ENCODE measurements around the gene PRELID3B.

PRELID3B gene

GRCh38 chr20:59005523-59006166, 36.9 kb downstream of the PRELID3B start:
- no peak for DNase-seq
- H3K36me3 ChIP-seq, result no peaks in the 10 kb centered on the region
- no peak overlapping the region for H3K27ac ChIP-seq
- H3K27me3 ChIP-seq (ENCODE audit: insufficient read depth, low read depth, severe bottlenecking), result no peaks in the 10 kb centered on the region
- H3K4me3 ChIP-seq (ENCODE audit: low read depth, low read length), result no peak overlapping the region
- no peak for TF ChIP-seq CTCF (IDR thresholded peaks at IDR 0.05; ENCODE audit: low read depth, low read length)
- no peaks in the 10 kb centered on the region for H3K9me3 ChIP-seq (ENCODE audit: severe bottlenecking)

- Histone ChIP-seq H3K36me3 (no peaks in the 10 kb centered on the region), H3K27me3 (ENCODE audit: insufficient read depth, low read depth, severe bottlenecking) (no peaks in the 10 kb centered on the region), H3K27ac (no peak overlapping the region), H3K4me3 (ENCODE audit: low read depth, low read length) (no peak overlapping the region), H3K9me3 (ENCODE audit: severe bottlenecking) (no peaks in the 10 kb centered on the region)
- DNase-seq, result no peak
- no peak for TF ChIP-seq CTCF (IDR thresholded peaks at IDR 0.05; ENCODE audit: low read depth, low read length)
These were observed 37.6 kb downstream of the PRELID3B start for GRCh38 chr20:59004763-59005522.

GRCh38 chr20:59004493-59004762, 38.2 kb downstream of the PRELID3B start:
- H3K36me3 ChIP-seq, result no peaks in the 10 kb centered on the region
- no peaks in the 10 kb centered on the region for H3K27me3 ChIP-seq (ENCODE audit: insufficient read depth, low read depth, severe bottlenecking)
- no peak for TF ChIP-seq CTCF (IDR thresholded peaks at IDR 0.05; ENCODE audit: low read depth, low read length)
- H3K4me3 ChIP-seq (ENCODE audit: low read depth, low read length), result no peak overlapping the region
- no peaks in the 10 kb centered on the region for H3K9me3 ChIP-seq (ENCODE audit: severe bottlenecking)
- no peak overlapping the region for H3K27ac ChIP-seq
- DNase-seq, result no peak

GRCh38 chr20:59003836-59004492, 38.6 kb downstream of the PRELID3B start:
- no peak for DNase-seq
- no peak overlapping the region for H3K27ac ChIP-seq

GRCh38 chr20:59002874-59003399, 39.6 kb downstream of the PRELID3B start:
- DNase-seq, result no peak
- H3K27ac ChIP-seq, result no peak overlapping the region
- no peaks in the 10 kb centered on the region for H3K36me3 ChIP-seq
- no peak overlapping the region for H3K4me3 ChIP-seq (ENCODE audit: low read depth, low read length)
- TF ChIP-seq CTCF (IDR thresholded peaks at IDR 0.05; ENCODE audit: low read depth, low read length), result no peak
- no peaks in the 10 kb centered on the region for H3K27me3 ChIP-seq (ENCODE audit: insufficient read depth, low read depth, severe bottlenecking)
- H3K9me3 ChIP-seq (ENCODE audit: severe bottlenecking), result no peaks in the 10 kb centered on the region

More at GRCh38 chr20:59003836-59004492, 38.6 kb downstream of the PRELID3B start:
- no peaks in the 10 kb centered on the region for H3K36me3 ChIP-seq
- no peaks in the 10 kb centered on the region for H3K27me3 ChIP-seq (ENCODE audit: insufficient read depth, low read depth, severe bottlenecking)
- H3K4me3 ChIP-seq (ENCODE audit: low read depth, low read length), result no peak overlapping the region
- TF ChIP-seq CTCF (IDR thresholded peaks at IDR 0.05; ENCODE audit: low read depth, low read length), result no peak
- H3K9me3 ChIP-seq (ENCODE audit: severe bottlenecking), result no peaks in the 10 kb centered on the region

Data from WERI-Rb-1 (cell line).